CD14-positive monocyte (primary cell): ENCODE measurements around the gene HERC4. TPM values are rescaled to one million over a fixed set of nuclear protein-coding genes. Genes with fewer than 3 reads are reported as not detected.

Experiments
- DNase-seq, 3 donors: peaks; one replicate each; pipeline ENCODE4 v3.0.0-alpha.2; 2011 to 2022
- H2AFZ ChIP-seq: 2 replicates; pipeline ENCODE4 v1.6.0; 2012; ENCODE audit warnings: mild to moderate bottlenecking, low read depth, low read length, inconsistent platforms; ENCODE audit not compliant: insufficient read depth, poor library complexity, severe bottlenecking
- H3K27ac ChIP-seq, 2 donors: 1 replicate in 1 of 2; 2 replicates in 1 of 2; pipeline ENCODE4 v1.5.1; 2012 to 2013; ENCODE audit warnings: low read length in 2 of 2, control low read depth in 1 of 2, inconsistent platforms in 1 of 2, low read depth in 1 of 2, mild to moderate bottlenecking in 1 of 2
- H3K27me3 ChIP-seq, 2 donors: one replicate each; pipeline versions ENCODE4 v1.6.0 to v1.6.1; 2011 to 2013; ENCODE audit warnings: low read length in 2 of 2; ENCODE audit not compliant: control insufficient read depth in 2 of 2, insufficient read depth in 2 of 2
- H3K36me3 ChIP-seq, 2 donors: replicated peaks in 1 of 2; 1 replicate in 1 of 2; 2 replicates in 1 of 2; pipeline versions ENCODE4 v1.5.1 to v1.6.1; 2012 to 2013; ENCODE audit warnings: low read length in 2 of 2, control low read depth in 1 of 2, inconsistent platforms in 1 of 2, mild to moderate bottlenecking in 1 of 2; ENCODE audit not compliant: insufficient read depth in 2 of 2, control insufficient read depth in 1 of 2
- H3K4me1 ChIP-seq, 2 donors: 1 replicate in 1 of 2; 2 replicates in 1 of 2; pipeline versions ENCODE4 v1.5.1 to v1.6.1; 2012 to 2013; ENCODE audit warnings: low read length in 2 of 2, control low read depth in 1 of 2, inconsistent platforms in 1 of 2, mild to moderate bottlenecking in 1 of 2, moderate library complexity in 1 of 2; ENCODE audit not compliant: insufficient read depth in 2 of 2, control insufficient read depth in 1 of 2
- H3K4me2 ChIP-seq: replicated peaks from 2 replicates; pipeline ENCODE3; 2012; ENCODE audit warnings: low read length, moderate library complexity, mild to moderate bottlenecking; ENCODE audit not compliant: poor library complexity, severe bottlenecking; ENCODE audit errors: extremely low read depth
- H3K4me3 ChIP-seq, 3 experiments: fragments of 200-600 bp in 1 of 3; sonication (generic) in 1 of 3; replicated peaks in 1 of 3; 1 replicate in 2 of 3; 2 replicates in 1 of 3; pipeline ENCODE4 v1.5.1; 2011 to 2013; ENCODE audit warnings: low read length in 3 of 3, mild to moderate bottlenecking in 3 of 3, control low read depth in 2 of 3, low read depth in 2 of 3, inconsistent platforms in 1 of 3, moderate library complexity in 1 of 3
- H3K79me2 ChIP-seq: 2 replicates; pipeline ENCODE4 v1.6.0; 2012; ENCODE audit warnings: mild to moderate bottlenecking, control low read depth, inconsistent platforms, low read length, moderate library complexity; ENCODE audit not compliant: insufficient read depth
- H3K9ac ChIP-seq: 2 replicates; pipeline ENCODE4 v1.6.0; 2017; ENCODE audit warnings: low read length, mild to moderate bottlenecking; ENCODE audit not compliant: insufficient read depth, poor library complexity, severe bottlenecking
- H3K9me3 ChIP-seq, 2 donors: replicated peaks in 1 of 2; 1 replicate in 1 of 2; 2 replicates in 1 of 2; pipeline versions ENCODE4 v1.5.1 to v1.6.1; 2012 to 2013; ENCODE audit warnings: low read length in 2 of 2, control low read depth in 1 of 2; ENCODE audit not compliant: control insufficient read depth in 1 of 2, insufficient read depth in 1 of 2
- H4K20me1 ChIP-seq: 2 replicates; pipeline ENCODE4 v1.6.0; 2012; ENCODE audit warnings: mild to moderate bottlenecking, low read length, control low read depth, moderate library complexity; ENCODE audit not compliant: insufficient read depth
- H3K27ac Mint-ChIP-seq, 7 donors: one replicate each; pipeline ENCODE4 v1.8.0; 2020; ENCODE audit warnings: mild to moderate bottlenecking in 7 of 7, mixed read lengths in 7 of 7, moderate library complexity in 6 of 7, inconsistent platforms in 2 of 7
- H3K27me3 Mint-ChIP-seq, 3 donors: one replicate each; pipeline ENCODE4 v1.8.0; 2021 to 2022; ENCODE audit warnings: low read depth in 3 of 3, mild to moderate bottlenecking in 3 of 3, mixed read lengths in 3 of 3, moderate library complexity in 3 of 3, inconsistent platforms in 1 of 3
- H3K36me3 Mint-ChIP-seq, 2 donors: one replicate each; pipeline ENCODE4 v1.8.0; 2020; ENCODE audit warnings: mixed read lengths in 2 of 2, inconsistent platforms in 1 of 2, mild to moderate bottlenecking in 1 of 2
- H3K4me1 Mint-ChIP-seq: one replicate; pipeline ENCODE4 v1.8.0; 2020; ENCODE audit warnings: mild to moderate bottlenecking, mixed read lengths
- H3K4me3 Mint-ChIP-seq, 2 donors: one replicate each; pipeline ENCODE4 v1.8.0; 2020; ENCODE audit warnings: mild to moderate bottlenecking in 2 of 2, mixed read lengths in 2 of 2, moderate library complexity in 1 of 2
- H3K9me3 Mint-ChIP-seq, 7 donors: one replicate each; pipeline ENCODE4 v1.8.0; 2020 to 2022; ENCODE audit warnings: mixed read lengths in 7 of 7, mild to moderate bottlenecking in 6 of 7, moderate library complexity in 6 of 7, inconsistent platforms in 2 of 7
- CTCF ChIP-seq: fragments of 200-600 bp; IDR thresholded peaks from one replicate; pipeline ENCODE4 v1.8.0; 2022; ENCODE audit warnings: antibody characterized with exemption, mild to moderate bottlenecking
- WGBS: methylation state at CpG from one replicate; pipeline ENCODE4 v1.1.5; 2013; ENCODE audit warnings: missing lambda C conversion rate; ENCODE audit not compliant: insufficient coverage; 5-methylcytosine and 5-hydroxymethylcytosine counted together
- intact Hi-C, 2 donors: fragments of 100-400 bp; cut with micrococcal nuclease; formaldehyde crosslinking; loops; one replicate each; pipeline versions ENCODE4 v1.15.0 to v1.15.1; 2023
- polyA plus RNA-seq, 3 donors: library from polyadenylated mRNA; depleted of rRNA in 1 of 3; unstranded in 2 of 3; stranded (reverse) in 1 of 3; fragments of 300-500 nt in 2 of 3; fragments of >200 nt in 1 of 3; fragmentation: Illumina TruSeq in 2 of 3; gene quantifications; 1 replicate in 2 of 3; 2 replicates in 1 of 3; pipeline ENCODE4 v1.2.3, GENCODE V29; 2012 to 2021

Gene HERC4
- polyA plus RNA-seq, 3 donors, result 10.7 to 17.5 (median 14.3) TPM

- Histone ChIP-seq H3K9me3 (no peaks in the 10 kb centered on the region), H2AFZ (no peak overlapping the region), H3K4me3 (no peak overlapping the region), H3K27me3 (no peaks in the 10 kb centered on the region), H3K79me2 (no peaks in the 10 kb centered on the region), H3K36me3 (peaks cover 29 to 56% of the 10 kb centered on the region in 2 donors), H3K4me1 (no peaks in the 10 kb centered on the region), H3K4me2 (no peak overlapping the region), H3K27ac (no peak overlapping the region), H3K9ac (no peak overlapping the region), H4K20me1 (no peaks in the 10 kb centered on the region)
- TF ChIP-seq CTCF, result no peak
- intact Hi-C loops, result no loop called here
- 100% methylated on average over 1 of the region's 6 CpGs for WGBS
- Mint-ChIP-seq H3K4me3 (no peak overlapping the region), H3K4me1 (no peaks in the 10 kb centered on the region), H3K27ac (no peak overlapping the region), H3K9me3 (no peaks in the 10 kb centered on the region), H3K36me3 (peaks cover 36 to 46% of the 10 kb centered on the region in 2 donors), H3K27me3 (peaks cover 0 to 1% (median 0%) of the 10 kb centered on the region in 3 donors)
- DNase-seq, result no peak
Measured at GRCh38 chr10:67955614-67956013, 119.5 kb downstream of the HERC4 start.

GRCh38 chr10:67943917-67944316, 131.2 kb downstream of the HERC4 start:
- intact Hi-C loops, result no loop called here
- H3K27ac ChIP-seq, result peak overlapping the region in 1 of 2 donors; percentile 6
- no peak overlapping the region for H3K4me3 ChIP-seq
- no peak for DNase-seq
- H2AFZ ChIP-seq, result no peak overlapping the region
- peaks cover 0 to 4% of the 10 kb centered on the region in 2 donors for H3K9me3 ChIP-seq
- WGBS, result 100% methylated on average over 2 of the region's 2 CpGs
- Mint-ChIP-seq H3K36me3 (peaks cover 53 to 75% of the 10 kb centered on the region in 2 donors), H3K9me3 (peaks cover 0 to 4% (median 3%) of the 10 kb centered on the region in 7 donors), H3K4me3 (no peak overlapping the region), H3K4me1 (no peaks in the 10 kb centered on the region), H3K27ac (no peak overlapping the region), H3K27me3 (peaks cover 0 to 4% (median 0%) of the 10 kb centered on the region in 3 donors)
- H3K4me2 ChIP-seq, result no peak overlapping the region
- H3K9ac ChIP-seq, result no peak overlapping the region
- no peaks in the 10 kb centered on the region for H3K4me1 ChIP-seq
- no peaks in the 10 kb centered on the region for H3K79me2 ChIP-seq
- no peaks in the 10 kb centered on the region for H4K20me1 ChIP-seq
- H3K27me3 ChIP-seq, result no peaks in the 10 kb centered on the region
- TF ChIP-seq CTCF, result no peak
- H3K36me3 ChIP-seq, result peaks cover 40 to 76% of the 10 kb centered on the region in 2 donors
